B cell (primary cell): ENCODE data around the gene FRMD4A.

ENCODE experiments used
- EZH2 ChIP-seq: IDR thresholded peaks from 2 replicates; pipeline ENCODE4 v1.6.1; 2012; ENCODE audit warnings: borderline replicate concordance, low read depth, mild to moderate bottlenecking, moderate library complexity, low read length; ENCODE audit not compliant: insufficient read depth, poor library complexity, severe bottlenecking
- TF ChIP-seq, protein P1 (sequence below): fragments of 200-600 bp; IDR thresholded peaks from one replicate; pipeline ENCODE4 v1.8.0; 2022; ENCODE audit warnings: antibody characterized with exemption, mild to moderate bottlenecking

DNA sequence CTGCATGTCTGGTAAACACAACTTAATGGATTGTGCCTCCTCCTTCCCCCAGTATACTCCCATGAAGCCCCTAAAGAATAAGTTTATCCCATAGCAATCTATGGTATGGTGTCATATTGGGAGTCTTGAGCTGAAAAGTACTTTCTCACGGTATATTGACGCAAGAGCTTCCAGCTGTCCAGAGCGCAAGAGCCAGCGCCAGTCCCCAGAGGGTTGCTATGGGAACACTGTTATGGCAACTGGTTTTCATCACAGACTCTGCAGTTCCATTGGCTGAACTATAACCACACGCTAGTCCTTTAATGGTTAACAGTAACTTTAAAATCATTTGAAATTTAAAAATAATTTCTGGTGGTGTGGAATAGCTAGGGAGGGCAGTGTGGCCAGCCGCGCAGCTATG, 697.0 kb downstream of the FRMD4A start:
- TF ChIP-seq, protein P1, sequence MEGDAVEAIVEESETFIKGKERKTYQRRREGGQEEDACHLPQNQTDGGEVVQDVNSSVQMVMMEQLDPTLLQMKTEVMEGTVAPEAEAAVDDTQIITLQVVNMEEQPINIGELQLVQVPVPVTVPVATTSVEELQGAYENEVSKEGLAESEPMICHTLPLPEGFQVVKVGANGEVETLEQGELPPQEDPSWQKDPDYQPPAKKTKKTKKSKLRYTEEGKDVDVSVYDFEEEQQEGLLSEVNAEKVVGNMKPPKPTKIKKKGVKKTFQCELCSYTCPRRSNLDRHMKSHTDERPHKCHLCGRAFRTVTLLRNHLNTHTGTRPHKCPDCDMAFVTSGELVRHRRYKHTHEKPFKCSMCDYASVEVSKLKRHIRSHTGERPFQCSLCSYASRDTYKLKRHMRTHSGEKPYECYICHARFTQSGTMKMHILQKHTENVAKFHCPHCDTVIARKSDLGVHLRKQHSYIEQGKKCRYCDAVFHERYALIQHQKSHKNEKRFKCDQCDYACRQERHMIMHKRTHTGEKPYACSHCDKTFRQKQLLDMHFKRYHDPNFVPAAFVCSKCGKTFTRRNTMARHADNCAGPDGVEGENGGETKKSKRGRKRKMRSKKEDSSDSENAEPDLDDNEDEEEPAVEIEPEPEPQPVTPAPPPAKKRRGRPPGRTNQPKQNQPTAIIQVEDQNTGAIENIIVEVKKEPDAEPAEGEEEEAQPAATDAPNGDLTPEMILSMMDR, result no peak
- TF ChIP-seq EZH2, result no peak
